SK-N-SH (cell line): ENCODE measurements around the gene MAD2L2.

Experiments
- ELF1 ChIP-seq: IDR thresholded peaks from 2 replicates; pipeline ENCODE4 v1.4.0; 2012
- RFX5 ChIP-seq: IDR thresholded peaks from 2 replicates; pipeline ENCODE4 v1.6.1; 2012; ENCODE audit warnings: mild to moderate bottlenecking, improper control_type of control experiment, low read length
- TF ChIP-seq, protein P1 (sequence below): fragments of 200-600 bp; sonication (generic); IDR thresholded peaks from 2 replicates; pipeline ENCODE4 v1.6.1; 2017; ENCODE audit warnings: antibody characterized with exemption, mild to moderate bottlenecking, moderate library complexity

- no peak for TF ChIP-seq ELF1
- TF ChIP-seq, protein P1, sequence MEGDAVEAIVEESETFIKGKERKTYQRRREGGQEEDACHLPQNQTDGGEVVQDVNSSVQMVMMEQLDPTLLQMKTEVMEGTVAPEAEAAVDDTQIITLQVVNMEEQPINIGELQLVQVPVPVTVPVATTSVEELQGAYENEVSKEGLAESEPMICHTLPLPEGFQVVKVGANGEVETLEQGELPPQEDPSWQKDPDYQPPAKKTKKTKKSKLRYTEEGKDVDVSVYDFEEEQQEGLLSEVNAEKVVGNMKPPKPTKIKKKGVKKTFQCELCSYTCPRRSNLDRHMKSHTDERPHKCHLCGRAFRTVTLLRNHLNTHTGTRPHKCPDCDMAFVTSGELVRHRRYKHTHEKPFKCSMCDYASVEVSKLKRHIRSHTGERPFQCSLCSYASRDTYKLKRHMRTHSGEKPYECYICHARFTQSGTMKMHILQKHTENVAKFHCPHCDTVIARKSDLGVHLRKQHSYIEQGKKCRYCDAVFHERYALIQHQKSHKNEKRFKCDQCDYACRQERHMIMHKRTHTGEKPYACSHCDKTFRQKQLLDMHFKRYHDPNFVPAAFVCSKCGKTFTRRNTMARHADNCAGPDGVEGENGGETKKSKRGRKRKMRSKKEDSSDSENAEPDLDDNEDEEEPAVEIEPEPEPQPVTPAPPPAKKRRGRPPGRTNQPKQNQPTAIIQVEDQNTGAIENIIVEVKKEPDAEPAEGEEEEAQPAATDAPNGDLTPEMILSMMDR: no peak
- no peak for TF ChIP-seq RFX5
Observed at GRCh38 chr1:11704691-11705475, 23.9 kb upstream of the MAD2L2 start.
